Measurements from ENCODE around the gene HEBP1.

- TF ChIP-seq GABPA (IDR thresholded peaks at IDR 0.05; ENCODE audit: low read depth) (no peak), REST (IDR thresholded peaks at IDR 0.05; ENCODE audit: insufficient replicate concordance, low read depth) (no peak), CTCF (IDR thresholded peaks at IDR 0.05; ENCODE audit: insufficient read depth, low read length) (no peak)
Observed at GRCh38 chr12:12954878-12955625, 45.0 kb downstream of the HEBP1 start.
